Sigmoid colon (tissue), 7 donors: ENCODE results near the gene KCNQ2. TPM values are rescaled to one million over a fixed set of nuclear protein-coding genes. Genes with fewer than 3 reads are reported as not detected.

Experiments used
- DNase-seq: peaks from one replicate; pipeline ENCODE4 v3.0.0-alpha.2; 2019
- H3K27ac ChIP-seq, 4 donors: fragments of 200-600 bp; sonication (generic); one replicate each; pipeline ENCODE4 v1.5.1; 2016 to 2019; ENCODE audit warnings: mild to moderate bottlenecking in 1 of 4
- H3K27me3 ChIP-seq, 3 donors: fragments of 200-600 bp; sonication (generic); one replicate each; pipeline ENCODE4 v1.5.1; 2019; ENCODE audit warnings: mild to moderate bottlenecking in 1 of 3
- H3K36me3 ChIP-seq, 4 donors: fragments of 200-600 bp; sonication (generic); one replicate each; pipeline ENCODE4 v1.5.1; 2016 to 2019
- H3K4me1 ChIP-seq, 4 donors: fragments of 200-600 bp; sonication (generic); one replicate each; pipeline ENCODE4 v1.5.1; 2017 to 2019
- H3K4me3 ChIP-seq, 4 donors: fragments of 200-600 bp; sonication (generic); one replicate each; pipeline ENCODE4 v1.5.1; 2017 to 2019; ENCODE audit warnings: mild to moderate bottlenecking in 2 of 4, moderate library complexity in 1 of 4
- H3K9me3 ChIP-seq, 4 donors: fragments of 200-600 bp in 3 of 4; sonication (generic) in 3 of 4; one replicate each; pipeline versions ENCODE4 v1.5.1 to v1.6.1; 2013 to 2019
- EP300 ChIP-seq, 4 donors: sonication (generic); formaldehyde crosslinking; IDR thresholded peaks; one replicate each; pipeline ENCODE4 v1.6.1; 2017; ENCODE audit warnings: antibody characterized with exemption in 4 of 4
- POLR2A ChIP-seq, 2 donors: fragments of 450-650 bp; IDR thresholded peaks; one replicate each; pipeline ENCODE4 v1.6.1; 2016; ENCODE audit warnings: antibody characterized with exemption in 2 of 2, mild to moderate bottlenecking in 2 of 2, moderate library complexity in 2 of 2
- POLR2AphosphoS5 ChIP-seq, 4 donors: sonication (generic); formaldehyde crosslinking; IDR thresholded peaks; one replicate each; pipeline ENCODE4 v1.6.1; 2017; ENCODE audit warnings: antibody characterized with exemption in 4 of 4
- WGBS, 2 donors: extraction: QIAGEN DNeasy Blood & Tissue Kit; methylation state at CpG; one replicate each; pipeline ENCODE4 v1.1.7; 2013; 5-methylcytosine and 5-hydroxymethylcytosine counted together
- intact Hi-C: fragments of 100-400 bp; cut with DNase I; formaldehyde crosslinking; loops from one replicate; pipeline ENCODE4 v1.15.1; 2023
- polyA plus RNA-seq, 3 donors: library from polyadenylated mRNA; stranded (reverse); fragments of 200-250 nt; gene quantifications; one replicate each; pipeline ENCODE4 v1.2.3, GENCODE V29; 2013
- total RNA-seq, 4 donors: library from RNA; depleted of rRNA; stranded (reverse); fragments of >200 nt; gene quantifications; one replicate each; pipeline ENCODE4 v1.1.0, GENCODE V29; 2016
- TF ChIP-seq, protein P1 (sequence below), 4 experiments: fragments of 450-650 bp in 3 of 4; fragments of 200-600 bp in 1 of 4; IDR thresholded peaks; one replicate each; pipeline ENCODE4 v1.5.1; 2016 to 2019; ENCODE audit warnings: antibody characterized with exemption in 4 of 4, mild to moderate bottlenecking in 3 of 4, moderate library complexity in 2 of 4
- donor health status: healthy with polysubstance abuse.
- donor health status: Bipolar disorder and iron deficiency.
- donor health status: healthy.

Gene KCNQ2
- total and polyA plus RNA-seq, 7 donors = 0.83 to 4.2 (median 1.2) TPM; not detected in 3

DNA sequence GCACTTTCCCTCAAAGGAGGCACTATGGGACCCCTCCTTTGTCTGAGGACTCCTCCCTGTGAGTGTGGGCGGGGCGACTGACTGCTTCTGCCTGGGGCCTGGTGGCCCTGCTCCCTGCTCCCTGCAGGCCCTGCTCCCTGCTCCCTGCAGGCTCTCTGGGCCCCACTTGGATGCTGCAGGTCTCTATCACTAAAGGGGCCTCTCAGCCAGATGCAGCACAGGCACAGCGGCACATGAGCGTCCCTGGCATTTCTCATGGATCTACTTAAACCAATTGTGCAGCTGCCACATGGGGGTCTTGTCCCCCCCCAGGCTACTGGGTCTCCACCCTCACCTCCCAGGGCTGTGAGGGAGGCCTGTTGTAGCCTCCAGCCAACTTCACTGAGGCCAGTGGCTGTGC is 18.6 kb upstream of the KCNQ2 start:
- peaks cover 0 to 5% (median 2%) of the 10 kb centered on the region in 4 donors for H3K9me3 ChIP-seq
- WGBS, 2 donors = 71 to 82% methylated on average over 4 of the region's 4 CpGs
- TF ChIP-seq, protein P1, sequence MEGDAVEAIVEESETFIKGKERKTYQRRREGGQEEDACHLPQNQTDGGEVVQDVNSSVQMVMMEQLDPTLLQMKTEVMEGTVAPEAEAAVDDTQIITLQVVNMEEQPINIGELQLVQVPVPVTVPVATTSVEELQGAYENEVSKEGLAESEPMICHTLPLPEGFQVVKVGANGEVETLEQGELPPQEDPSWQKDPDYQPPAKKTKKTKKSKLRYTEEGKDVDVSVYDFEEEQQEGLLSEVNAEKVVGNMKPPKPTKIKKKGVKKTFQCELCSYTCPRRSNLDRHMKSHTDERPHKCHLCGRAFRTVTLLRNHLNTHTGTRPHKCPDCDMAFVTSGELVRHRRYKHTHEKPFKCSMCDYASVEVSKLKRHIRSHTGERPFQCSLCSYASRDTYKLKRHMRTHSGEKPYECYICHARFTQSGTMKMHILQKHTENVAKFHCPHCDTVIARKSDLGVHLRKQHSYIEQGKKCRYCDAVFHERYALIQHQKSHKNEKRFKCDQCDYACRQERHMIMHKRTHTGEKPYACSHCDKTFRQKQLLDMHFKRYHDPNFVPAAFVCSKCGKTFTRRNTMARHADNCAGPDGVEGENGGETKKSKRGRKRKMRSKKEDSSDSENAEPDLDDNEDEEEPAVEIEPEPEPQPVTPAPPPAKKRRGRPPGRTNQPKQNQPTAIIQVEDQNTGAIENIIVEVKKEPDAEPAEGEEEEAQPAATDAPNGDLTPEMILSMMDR (IDR thresholded peaks at IDR 0.05) = no peak
- TF ChIP-seq EP300 (IDR thresholded peaks at IDR 0.05) = no peak

GRCh38 chr20:63490416-63490815 is 18.0 kb upstream of the KCNQ2 start:
- peaks cover 15 to 61% (median 46%) of the 10 kb centered on the region in 3 donors for H3K27me3 ChIP-seq

More for the DNA sequence above, 18.6 kb upstream of the KCNQ2 start:
- peaks cover 0 to 8% (median 3%) of the 10 kb centered on the region in 4 donors for H3K4me1 ChIP-seq
- H3K4me3 ChIP-seq = no peak overlapping the region
- DNase-seq = no peak
- no peak overlapping the region for H3K27ac ChIP-seq
- intact Hi-C loops = no loop called here
- peaks cover 15 to 61% (median 40%) of the 10 kb centered on the region in 3 donors for H3K27me3 ChIP-seq
- H3K36me3 ChIP-seq = no peaks in the 10 kb centered on the region

GRCh38 chr20:63488315-63489251 is 16.1 kb upstream of the KCNQ2 start:
- Histone ChIP-seq H3K27me3 (peaks cover 15 to 77% (median 53%) of the 10 kb centered on the region in 3 donors), H3K27ac (no peak overlapping the region), H3K36me3 (no peaks in the 10 kb centered on the region), H3K4me3 (no peak overlapping the region), H3K9me3 (peaks cover 0 to 6% (median 2%) of the 10 kb centered on the region in 4 donors), H3K4me1 (peaks cover 0 to 5% (median 0%) of the 10 kb centered on the region in 4 donors)
- TF ChIP-seq POLR2A (IDR thresholded peaks at IDR 0.05) (no peak), EP300 (IDR thresholded peaks at IDR 0.05) (no peak), POLR2AphosphoS5 (IDR thresholded peaks at IDR 0.05) (no peak)
- TF ChIP-seq, protein P1 (IDR thresholded peaks at IDR 0.05) = no peak
- intact Hi-C loops = no loop called here
- DNase-seq = no peak
- WGBS, 2 donors = 16 to 17% methylated on average over 83 of the region's 83 CpGs

More at GRCh38 chr20:63490416-63490815, 18.0 kb upstream of the KCNQ2 start:
- 56 to 77% methylated on average over 24 of the region's 24 CpGs for WGBS, 2 donors
- no peak for DNase-seq
- Histone ChIP-seq H3K36me3 (no peaks in the 10 kb centered on the region), H3K4me1 (peaks cover 0 to 5% (median 0%) of the 10 kb centered on the region in 4 donors), H3K9me3 (peaks cover 0 to 6% (median 2%) of the 10 kb centered on the region in 4 donors), H3K27ac (no peak overlapping the region), H3K4me3 (no peak overlapping the region)
- TF ChIP-seq POLR2A (IDR thresholded peaks at IDR 0.05) (no peak), POLR2AphosphoS5 (IDR thresholded peaks at IDR 0.05) (no peak), EP300 (IDR thresholded peaks at IDR 0.05) (no peak)
- TF ChIP-seq, protein P1 (IDR thresholded peaks at IDR 0.05) = no peak
- intact Hi-C loops = no loop called here

- 13 to 21% methylated on average over 39 of the region's 40 CpGs for WGBS, 2 donors
- DNase-seq = no peak
- H3K36me3 ChIP-seq = no peaks in the 10 kb centered on the region
- H3K27me3 ChIP-seq = peaks cover 15 to 85% (median 53%) of the 10 kb centered on the region in 3 donors
- H3K4me1 ChIP-seq = peaks cover 0 to 5% (median 0%) of the 10 kb centered on the region in 4 donors
- intact Hi-C loops = no loop called here
- peaks cover 0 to 6% (median 2%) of the 10 kb centered on the region in 4 donors for H3K9me3 ChIP-seq
- no peak overlapping the region for H3K27ac ChIP-seq
- no peak overlapping the region for H3K4me3 ChIP-seq
- no peak for TF ChIP-seq EP300 (IDR thresholded peaks at IDR 0.05)
- TF ChIP-seq, protein P1 (IDR thresholded peaks at IDR 0.05) = no peak
- TF ChIP-seq POLR2AphosphoS5 (IDR thresholded peaks at IDR 0.05) = no peak
- TF ChIP-seq POLR2A (IDR thresholded peaks at IDR 0.05) = no peak
Measured at GRCh38 chr20:63487781-63488241, 15.4 kb upstream of the KCNQ2 start.
